MM.1S (cell line): ENCODE data around the gene CCDC89.

Experiments
- DNase-seq: peaks from one replicate; pipeline ENCODE4 v3.0.0-alpha.2; 2015
- H2AFZ ChIP-seq: fragments of 300-600 bp; sonication (generic); 2 replicates; pipeline ENCODE4 v1.6.0; 2016; ENCODE audit warnings: antibody characterized with exemption, low read length
- H3F3A ChIP-seq: fragments of 300-600 bp; sonication (generic); 2 replicates; pipeline ENCODE4 v1.6.1; 2016; ENCODE audit warnings: mild to moderate bottlenecking, antibody characterized with exemption, low read length, moderate library complexity, mixed read lengths; ENCODE audit not compliant: insufficient read depth
- H3K27ac ChIP-seq: fragments of 300-600 bp; sonication (generic); 2 replicates; pipeline ENCODE4 v1.5.1; 2016; ENCODE audit warnings: mild to moderate bottlenecking, low read length
- H3K27me3 ChIP-seq: fragments of 300-600 bp; sonication (generic); replicated peaks from 2 replicates; pipeline ENCODE4 v1.6.0; 2016; ENCODE audit warnings: low read length; ENCODE audit not compliant: insufficient read depth
- H3K36me3 ChIP-seq: fragments of 300-600 bp; sonication (generic); replicated peaks from 2 replicates; pipeline ENCODE4 v1.6.1; 2016; ENCODE audit warnings: mild to moderate bottlenecking, low read length, mixed read lengths; ENCODE audit not compliant: insufficient read depth
- H3K4me1 ChIP-seq: fragments of 300-600 bp; sonication (generic); 2 replicates; pipeline ENCODE4 v1.6.1; 2016; ENCODE audit warnings: low read length, mixed read lengths
- H3K4me2 ChIP-seq: fragments of 300-600 bp; sonication (generic); 2 replicates; pipeline ENCODE4 v1.6.0; 2016; ENCODE audit warnings: low read depth, low read length
- H3K4me3 ChIP-seq: fragments of 300-600 bp; sonication (generic); 2 replicates; pipeline ENCODE4 v1.5.1; 2016; ENCODE audit warnings: low read length, mixed read lengths
- H3K79me2 ChIP-seq: fragments of 300-600 bp; sonication (generic); 2 replicates; pipeline ENCODE4 v1.6.1; 2016; ENCODE audit warnings: mixed run types, low read length, mixed read lengths
- H3K9ac ChIP-seq: fragments of 300-600 bp; sonication (generic); 2 replicates; pipeline ENCODE4 v1.6.1; 2016; ENCODE audit warnings: low read length, mixed read lengths
- H3K9me2 ChIP-seq: fragments of 300-600 bp; sonication (generic); replicated peaks from 2 replicates; pipeline ENCODE4 v1.6.1; 2016; ENCODE audit warnings: mild to moderate bottlenecking, low read length, mixed read lengths; ENCODE audit not compliant: insufficient read depth
- H3K9me3 ChIP-seq: fragments of 300-600 bp; sonication (generic); replicated peaks from 2 replicates; pipeline ENCODE4 v1.6.1; 2016; ENCODE audit warnings: mild to moderate bottlenecking, low read length, mixed read lengths; ENCODE audit not compliant: insufficient read depth
- H4K20me1 ChIP-seq: fragments of 300-600 bp; sonication (generic); 2 replicates; pipeline ENCODE4 v1.6.1; 2016; ENCODE audit warnings: mild to moderate bottlenecking, low read length, moderate library complexity, mixed read lengths; ENCODE audit not compliant: insufficient read depth
- EZH2 ChIP-seq: fragments of 300-600 bp; sonication (generic); optimal IDR thresholded peaks from 2 replicates; pipeline ENCODE3; 2017; ENCODE audit warnings: low read depth, mild to moderate bottlenecking, antibody characterized with exemption, low read length, mixed read lengths
- EZH2phosphoT487 ChIP-seq: fragments of 300-600 bp; sonication (generic); IDR thresholded peaks from 2 replicates; pipeline ENCODE4 v1.6.1; 2018; ENCODE audit warnings: antibody characterized with exemption, low read length
- TF ChIP-seq, protein P1 (sequence below): fragments of 300-600 bp; sonication (generic); IDR thresholded peaks from 2 replicates; pipeline ENCODE4 v1.5.1; 2016; ENCODE audit warnings: antibody characterized with exemption, low read length, mixed read lengths

The CCDC89 gene

DNA sequence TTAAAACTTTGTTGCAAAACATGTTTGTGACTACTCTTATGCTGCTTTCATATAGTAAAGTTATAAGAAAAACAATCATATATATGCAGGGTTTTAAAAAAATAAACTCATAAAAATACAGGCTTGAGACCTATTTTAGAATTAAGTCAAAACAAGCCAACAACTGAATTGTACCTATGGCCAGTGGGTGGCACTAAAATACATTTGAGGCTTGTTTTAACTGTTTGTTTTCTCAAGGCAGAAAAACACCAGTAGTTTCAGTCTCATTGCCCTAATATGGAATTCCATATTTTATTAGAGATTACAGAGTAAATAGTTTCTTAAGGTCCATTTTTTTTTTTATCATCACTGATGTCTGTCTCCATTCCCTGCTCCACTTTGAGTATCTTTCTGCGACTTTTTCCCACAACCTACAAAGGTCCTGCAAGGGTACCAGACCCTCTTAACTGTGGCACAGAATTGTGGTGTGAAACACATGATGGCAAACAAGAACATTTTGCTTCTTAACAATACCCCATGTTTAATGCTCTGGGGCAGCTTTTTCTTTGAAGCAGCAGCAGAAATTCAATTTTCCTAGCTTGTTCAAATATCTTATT is 8.5 kb upstream of the CCDC89 start:
- H3K79me2 ChIP-seq: no peaks in the 10 kb centered on the region
- H3F3A ChIP-seq: no peaks in the 10 kb centered on the region
- peaks cover 9% of the 10 kb centered on the region for H3K4me1 ChIP-seq
- H3K36me3 ChIP-seq: no peaks in the 10 kb centered on the region
- no peak overlapping the region for H3K27ac ChIP-seq
- no peak overlapping the region for H3K4me3 ChIP-seq
- no peaks in the 10 kb centered on the region for H4K20me1 ChIP-seq
- no peak overlapping the region for H2AFZ ChIP-seq
- H3K9ac ChIP-seq: no peak overlapping the region
- H3K9me2 ChIP-seq: no peaks in the 10 kb centered on the region
- DNase-seq: peak; percentile 64
- H3K9me3 ChIP-seq: no peaks in the 10 kb centered on the region
- H3K4me2 ChIP-seq: no peak overlapping the region
- no peak for TF ChIP-seq EZH2phosphoT487
- no peak for TF ChIP-seq EZH2
- TF ChIP-seq, protein P1, sequence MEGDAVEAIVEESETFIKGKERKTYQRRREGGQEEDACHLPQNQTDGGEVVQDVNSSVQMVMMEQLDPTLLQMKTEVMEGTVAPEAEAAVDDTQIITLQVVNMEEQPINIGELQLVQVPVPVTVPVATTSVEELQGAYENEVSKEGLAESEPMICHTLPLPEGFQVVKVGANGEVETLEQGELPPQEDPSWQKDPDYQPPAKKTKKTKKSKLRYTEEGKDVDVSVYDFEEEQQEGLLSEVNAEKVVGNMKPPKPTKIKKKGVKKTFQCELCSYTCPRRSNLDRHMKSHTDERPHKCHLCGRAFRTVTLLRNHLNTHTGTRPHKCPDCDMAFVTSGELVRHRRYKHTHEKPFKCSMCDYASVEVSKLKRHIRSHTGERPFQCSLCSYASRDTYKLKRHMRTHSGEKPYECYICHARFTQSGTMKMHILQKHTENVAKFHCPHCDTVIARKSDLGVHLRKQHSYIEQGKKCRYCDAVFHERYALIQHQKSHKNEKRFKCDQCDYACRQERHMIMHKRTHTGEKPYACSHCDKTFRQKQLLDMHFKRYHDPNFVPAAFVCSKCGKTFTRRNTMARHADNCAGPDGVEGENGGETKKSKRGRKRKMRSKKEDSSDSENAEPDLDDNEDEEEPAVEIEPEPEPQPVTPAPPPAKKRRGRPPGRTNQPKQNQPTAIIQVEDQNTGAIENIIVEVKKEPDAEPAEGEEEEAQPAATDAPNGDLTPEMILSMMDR: peak; percentile 65
- H3K27me3 ChIP-seq: no peaks in the 10 kb centered on the region

DNA sequence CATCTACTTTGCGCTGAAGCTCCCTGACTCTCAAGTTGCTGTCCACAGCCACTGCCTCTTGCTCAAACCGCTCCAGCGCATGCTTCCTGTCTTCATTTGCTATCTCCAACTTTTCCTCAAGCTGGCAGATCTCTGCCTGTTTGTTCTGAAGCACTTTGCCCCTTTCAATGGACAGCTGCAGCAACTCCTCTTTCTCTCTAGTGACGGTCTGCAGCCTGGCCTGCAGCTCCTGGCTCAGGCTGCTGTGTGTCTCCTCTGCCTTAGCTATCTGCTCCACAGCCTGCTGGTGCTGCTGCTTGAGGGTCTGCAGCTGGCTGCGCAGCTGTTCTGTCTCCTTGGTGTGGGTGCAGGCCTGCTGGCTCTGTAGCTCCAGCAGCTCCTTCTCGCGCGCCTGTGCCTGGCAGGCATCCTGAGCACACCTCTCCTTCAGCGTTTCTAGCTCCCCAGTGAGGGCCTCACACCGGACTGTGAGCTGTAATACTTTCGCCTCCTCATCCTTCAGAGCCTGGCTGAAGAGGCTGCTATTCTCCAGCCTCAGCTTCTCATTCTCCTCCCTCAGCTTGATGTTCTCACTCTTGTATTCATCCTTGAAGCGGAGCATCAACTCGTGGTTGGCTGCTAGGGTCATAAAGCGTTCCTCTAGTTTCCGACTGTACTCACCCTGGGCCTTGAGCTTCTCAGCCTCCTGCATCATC is 723 bp downstream of the CCDC89 start:
- Histone ChIP-seq H3K27ac (no peak overlapping the region), H3K9ac (no peak overlapping the region), H3K27me3 (no peaks in the 10 kb centered on the region), H3K9me2 (no peaks in the 10 kb centered on the region), H3K79me2 (no peaks in the 10 kb centered on the region), H3F3A (no peaks in the 10 kb centered on the region), H3K9me3 (no peaks in the 10 kb centered on the region), H3K4me2 (no peak overlapping the region), H2AFZ (no peak overlapping the region), H3K36me3 (no peaks in the 10 kb centered on the region), H4K20me1 (no peaks in the 10 kb centered on the region), H3K4me1 (no peaks in the 10 kb centered on the region), H3K4me3 (no peak overlapping the region)
- TF ChIP-seq, protein P1: no peak
- TF ChIP-seq EZH2phosphoT487: no peak
- TF ChIP-seq EZH2: no peak
- DNase-seq: no peak

DNA sequence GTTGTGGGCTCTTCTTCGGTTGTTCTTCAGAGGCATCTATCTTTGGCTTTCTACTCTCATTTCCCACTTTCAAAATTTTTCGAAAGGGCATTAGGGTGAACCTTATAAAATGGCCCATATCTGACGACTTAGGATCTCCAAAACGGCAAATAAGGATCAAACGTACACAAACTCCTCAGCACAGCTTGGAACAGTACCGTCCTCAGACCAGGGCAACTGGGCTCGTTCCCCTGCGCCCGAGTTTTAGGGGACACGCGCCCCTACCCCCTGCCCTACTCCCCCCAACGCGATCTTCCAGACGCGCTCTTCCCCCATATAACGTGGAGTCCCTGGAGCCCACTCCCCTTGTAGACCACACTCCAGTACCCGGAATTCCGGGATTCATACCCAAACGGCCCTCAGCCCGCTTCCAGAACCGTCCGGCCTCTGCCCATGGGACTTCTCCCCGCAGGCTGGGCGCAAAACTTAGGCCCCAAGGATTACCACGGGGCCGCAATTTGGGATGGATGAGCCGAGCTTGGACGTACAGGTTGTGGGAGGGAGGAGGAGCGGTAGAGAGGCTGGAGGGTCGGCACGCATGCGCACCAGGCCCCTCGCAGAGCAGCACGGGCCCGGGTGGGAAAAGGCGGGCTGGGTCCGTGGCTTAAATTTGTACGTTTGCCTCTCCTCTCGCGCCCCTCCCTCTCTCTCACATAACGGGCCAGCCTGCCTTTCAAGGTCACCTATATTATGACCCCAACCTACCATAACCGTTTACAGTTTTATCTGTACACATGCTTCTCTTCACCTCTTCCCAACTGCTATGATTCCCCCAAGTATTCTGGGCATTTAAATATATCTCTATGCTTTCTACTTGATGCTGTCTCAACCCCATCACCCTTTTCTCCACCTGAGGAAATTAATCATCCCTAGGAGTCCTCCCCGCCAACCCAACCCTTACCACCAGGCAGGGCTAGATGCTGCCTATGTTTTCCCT is 3.4 kb downstream of the CCDC89 start:
- Histone ChIP-seq H3K27ac (no peak overlapping the region), H3K4me2 (no peak overlapping the region), H3K9me3 (no peaks in the 10 kb centered on the region), H3K79me2 (no peaks in the 10 kb centered on the region), H3K4me1 (no peaks in the 10 kb centered on the region), H3K4me3 (no peak overlapping the region), H3K9me2 (no peaks in the 10 kb centered on the region), H2AFZ (no peak overlapping the region), H3K9ac (no peak overlapping the region), H3K27me3 (no peaks in the 10 kb centered on the region), H4K20me1 (no peaks in the 10 kb centered on the region), H3F3A (no peaks in the 10 kb centered on the region), H3K36me3 (no peaks in the 10 kb centered on the region)
- DNase-seq: no peak
- no peak for TF ChIP-seq EZH2
- TF ChIP-seq, protein P1: no peak
- TF ChIP-seq EZH2phosphoT487: no peak
